A673 (cell line): ENCODE data around the gene ASIC2. TPM values are rescaled to one million over a fixed set of nuclear protein-coding genes. Genes with fewer than 3 reads are reported as not detected.

Experiments
- BruUV-seq: library from RNA; stranded (reverse); fragments of 400-500 nt; replicated peaks from 2 replicates; lab custom pipeline; 2021; lab: Mats Ljungman, UMichigan
- CTCF ChIA-PET: fragments of 300-600 bp; sonication (Branson Sonifier 250); formaldehyde crosslinking; loops from one replicate; lab custom pipeline; 2022; ENCODE audit warnings: antibody characterized with exemption; lab: Charles Lee
- POLR2A ChIA-PET: fragments of 300-600 bp; sonication (Branson Sonifier 250); formaldehyde crosslinking; loops from one replicate; lab custom pipeline; 2022; ENCODE audit warnings: antibody characterized with exemption; ENCODE audit not compliant: low non-redundant PET; lab: Charles Lee
- DNase-seq: peaks from one replicate; pipeline ENCODE4 v3.0.0-alpha.2; 2015; ENCODE audit warnings: low spot score
- H3K27ac ChIP-seq: fragments of 200-600 bp; sonication (generic); 2 replicates; pipeline ENCODE4 v1.5.1; 2016; ENCODE audit warnings: mixed run types, low read depth, mild to moderate bottlenecking, mixed read lengths, antibody characterized with exemption, low read length; ENCODE audit not compliant: poor library complexity, severe bottlenecking
- H3K27me3 ChIP-seq: fragments of 200-600 bp; sonication (generic); replicated peaks from 2 replicates; pipeline ENCODE4 v1.6.1; 2017; ENCODE audit warnings: mixed run types, low read depth, mild to moderate bottlenecking, mixed read lengths, antibody characterized with exemption, low read length; ENCODE audit not compliant: insufficient read depth, poor library complexity
- H3K36me3 ChIP-seq: fragments of 200-600 bp; sonication (generic); 2 replicates; pipeline ENCODE4 v1.6.1; 2016; ENCODE audit warnings: mixed run types, mild to moderate bottlenecking, mixed read lengths, antibody characterized with exemption, low read length; ENCODE audit not compliant: insufficient read depth, poor library complexity, severe bottlenecking
- H3K4me1 ChIP-seq: fragments of 200-600 bp; sonication (generic); 2 replicates; pipeline ENCODE4 v1.6.1; 2017; ENCODE audit warnings: mixed run types, mild to moderate bottlenecking, mixed read lengths, antibody characterized with exemption, low read length; ENCODE audit not compliant: insufficient read depth, poor library complexity, severe bottlenecking
- H3K4me3 ChIP-seq: fragments of 200-600 bp; sonication (generic); 2 replicates; pipeline ENCODE4 v1.5.1; 2016; ENCODE audit warnings: low read depth, mixed run types, mild to moderate bottlenecking, mixed read lengths, low read length; ENCODE audit not compliant: poor library complexity, severe bottlenecking
- H3K9me3 ChIP-seq: fragments of 200-600 bp; sonication (generic); 2 replicates; pipeline ENCODE4 v1.6.1; 2016; ENCODE audit warnings: mixed run types, low read depth, mild to moderate bottlenecking, mixed read lengths, antibody characterized with exemption, low read length; ENCODE audit not compliant: poor library complexity, severe bottlenecking
- CTCF ChIP-seq: fragments of 300-800, 200-600 bp; sonication (generic); conservative IDR thresholded peaks from 2 replicates; pipeline ENCODE4 v1.5.1; 2017; ENCODE audit warnings: low read depth, mild to moderate bottlenecking, antibody characterized with exemption, low read length, moderate library complexity, mixed read lengths
- EZH2 ChIP-seq: fragments of 200-600 bp; sonication (generic); IDR thresholded peaks from 2 replicates; pipeline ENCODE4 v1.6.1; 2017; ENCODE audit warnings: borderline replicate concordance, low read depth, mild to moderate bottlenecking, mixed read lengths, antibody characterized with exemption, low read length; ENCODE audit not compliant: poor library complexity, severe bottlenecking
- intact Hi-C: fragments of 100-400 bp; cut with micrococcal nuclease; formaldehyde crosslinking; loops from one replicate; pipeline ENCODE4 v1.10.0; 2022; ENCODE audit not compliant: unreplicated experiment
- total RNA-seq: library from RNA; stranded (reverse); gene quantifications from 2 replicates; pipeline ENCODE4 v1.2.3, GENCODE V29; 2021

The ASIC2 gene
- total RNA-seq, 1 experiment from 2014 or later = 8.6 TPM

DNA sequence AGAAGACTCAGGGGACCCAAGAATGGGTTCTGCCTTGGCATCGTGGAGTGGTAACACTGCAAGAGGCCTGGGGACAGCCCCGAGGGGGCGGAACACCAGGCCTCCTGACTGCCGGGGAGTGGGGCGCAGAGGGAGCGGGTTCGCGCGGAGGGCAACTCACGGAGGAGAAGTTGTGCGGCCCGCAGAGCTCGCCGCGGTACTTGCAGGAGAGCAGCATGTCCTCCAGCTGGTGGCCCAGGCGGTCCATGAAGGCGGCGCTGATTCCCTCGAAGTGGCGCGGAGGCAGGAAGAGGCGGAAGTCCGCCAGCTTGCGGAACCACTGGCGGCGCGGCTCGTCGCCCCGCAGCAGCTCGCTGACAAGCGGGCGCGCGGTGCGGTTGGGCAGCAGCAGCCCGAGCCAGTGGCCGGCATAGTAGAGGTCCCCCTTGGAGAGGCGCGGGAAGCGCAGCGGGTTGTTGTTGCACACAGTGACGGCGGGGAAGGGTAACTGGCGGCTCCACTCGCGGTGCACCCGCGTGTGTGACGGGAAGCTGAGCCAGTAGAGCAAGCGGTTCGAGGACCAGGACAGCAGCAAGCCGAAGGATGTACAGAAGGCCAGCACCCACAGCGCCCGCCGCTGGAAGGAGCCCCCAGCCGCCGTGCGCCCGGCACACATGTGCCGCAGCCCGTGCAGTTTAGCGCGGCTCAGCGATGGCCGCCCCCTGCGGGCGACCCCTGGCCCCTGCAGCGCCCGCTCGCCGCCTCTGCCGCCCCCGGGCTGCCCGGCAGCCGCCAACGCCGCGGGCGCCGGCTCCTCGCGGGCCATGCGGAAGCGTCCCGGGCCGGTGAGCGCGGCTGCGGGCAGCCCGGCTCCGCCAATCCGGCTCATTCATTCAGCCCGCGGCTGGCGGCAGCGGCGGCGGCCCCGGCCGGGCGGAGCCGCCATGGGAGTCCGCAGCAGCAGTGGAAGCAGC is 1.6 kb downstream of the ASIC2 start:
- ChIA-PET CTCF (interaction anchor here (1.1 kb wide), 1 partner anchor 22 kb away, joined by 3 read pairs; no protein-coding TSS in a partner anchor), POLR2A (interaction anchor here (0.7 kb wide), 1 partner anchor 22 kb away, joined by 3 read pairs; no protein-coding TSS in a partner anchor)
- H3K9me3 ChIP-seq = no peaks in the 10 kb centered on the region
- intact Hi-C loops = loop anchor here (5.0 to 10.0 kb wide), 2 partner anchors 149 to 257 kb away; no protein-coding TSS in a partner anchor
- peaks cover 11% of the 10 kb centered on the region for H3K36me3 ChIP-seq
- no peak for TF ChIP-seq EZH2
- TF ChIP-seq CTCF = no peak
- H3K4me3 ChIP-seq = peak overlapping the region; percentile 74
- DNase-seq = peak; percentile 81
- BruUV-seq = no TSS peak
- H3K27me3 ChIP-seq = no peaks in the 10 kb centered on the region
- peak overlapping the region; percentile 88 for H3K27ac ChIP-seq
- peaks cover 38% of the 10 kb centered on the region for H3K4me1 ChIP-seq

DNA sequence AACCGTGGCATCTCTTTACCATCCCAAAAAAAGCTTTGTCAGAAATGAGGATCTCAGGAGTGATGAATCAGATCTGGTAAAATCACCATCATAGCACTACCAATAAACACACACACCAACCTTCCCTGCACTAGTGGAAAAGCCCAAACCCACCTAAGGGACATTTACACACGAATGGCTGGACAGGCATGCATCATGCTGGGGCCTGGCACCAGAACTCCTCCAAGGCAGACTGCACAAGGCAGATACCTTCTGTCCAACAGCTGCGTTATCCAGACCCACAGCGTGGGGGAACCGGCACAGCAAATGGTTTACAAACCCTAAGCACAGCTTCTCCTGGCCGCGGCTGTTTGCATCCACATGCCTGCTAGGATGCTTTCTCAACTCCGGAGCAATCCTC is 2.8 kb downstream of the ASIC2 start:
- Histone ChIP-seq H3K36me3 (peaks cover 6% of the 10 kb centered on the region), H3K27me3 (no peaks in the 10 kb centered on the region), H3K9me3 (no peaks in the 10 kb centered on the region), H3K4me1 (peaks cover 50% of the 10 kb centered on the region), H3K27ac (peak overlapping the region; percentile 88), H3K4me3 (peak overlapping the region; percentile 74)
- ChIA-PET CTCF (no interaction called here), POLR2A (interaction anchor here (0.7 kb wide), 1 partner anchor 28 kb away, joined by 4 read pairs; no protein-coding TSS in a partner anchor)
- TF ChIP-seq EZH2 (no peak), CTCF (no peak)
- DNase-seq = peak; percentile 35
- intact Hi-C loops = loop anchor here (5.0 to 10.0 kb wide), 2 partner anchors 148 to 255 kb away; no protein-coding TSS in a partner anchor
- BruUV-seq = no TSS peak

DNA sequence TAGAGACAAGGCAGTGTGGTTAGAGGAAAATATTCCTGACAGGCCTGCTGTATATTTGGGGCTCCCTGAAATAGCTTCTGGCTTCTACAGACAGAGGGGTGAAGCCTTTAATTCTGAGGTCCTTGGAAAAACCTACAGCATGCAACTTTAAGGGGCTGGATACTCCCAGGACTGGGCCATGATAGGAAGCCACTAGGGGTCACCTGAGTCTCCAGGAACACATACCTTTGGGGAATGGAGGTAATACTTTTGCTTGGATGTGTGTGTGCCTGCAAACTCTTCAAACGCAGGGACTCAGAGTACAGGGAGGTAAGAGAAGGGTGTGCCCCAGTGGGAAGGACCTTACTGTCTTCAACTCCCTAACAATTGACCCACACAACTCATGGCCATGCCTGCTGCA is 4.1 kb downstream of the ASIC2 start:
- peaks cover 55% of the 10 kb centered on the region for H3K4me1 ChIP-seq
- BruUV-seq = no TSS peak
- H3K27me3 ChIP-seq = no peaks in the 10 kb centered on the region
- CTCF ChIA-PET = no interaction called here
- DNase-seq = no peak
- H3K4me3 ChIP-seq = peak overlapping the region; percentile 74
- no peak overlapping the region for H3K27ac ChIP-seq
- intact Hi-C loops = no loop called here
- H3K9me3 ChIP-seq = no peaks in the 10 kb centered on the region
- TF ChIP-seq EZH2 (no peak), CTCF (no peak)
- no peaks in the 10 kb centered on the region for H3K36me3 ChIP-seq
- POLR2A ChIA-PET = no interaction called here
